Testis (tissue), 2 donors: ENCODE results near the gene CDK18.
"Not testable (repeated sequence)": the region's sequence is repeated elsewhere in the genome, so short reads cannot be mapped to it uniquely, and the experiment has no call there.

Source experiments
- CTCF ChIP-seq, 3 experiments: fragments of 450-650 bp in 2 of 3; fragments of 200-600 bp in 1 of 3; sonication (generic) in 1 of 3; IDR thresholded peaks; one replicate each; pipeline ENCODE4 v1.5.1; 2016 to 2019; ENCODE audit warnings: antibody characterized with exemption in 3 of 3, mild to moderate bottlenecking in 2 of 3, moderate library complexity in 1 of 3
- POLR2A ChIP-seq: fragments of 450-650 bp; IDR thresholded peaks from one replicate; pipeline ENCODE4 v1.6.1; 2017; ENCODE audit warnings: antibody characterized with exemption, mild to moderate bottlenecking, moderate library complexity

GRCh38 chr1:205478985-205479384, 25.5 kb upstream of the CDK18 start:
- TF ChIP-seq CTCF (IDR thresholded peaks at IDR 0.05); POLR2A: not testable (repeated sequence)
